ENCODE results near the gene NKX1-1. TPM values are rescaled to one million over a fixed set of nuclear protein-coding genes. Genes with fewer than 3 reads are reported as not detected.

NKX1-1 gene
- total and polyA plus RNA-seq, 2 experiments from 2014 or later: not detected

- no peaks in the 10 kb centered on the region for H3K36me3 ChIP-seq (ENCODE audit: insufficient read depth)
- Mint-ChIP-seq H3K4me3 (no peak overlapping the region), H3K4me1 (peaks cover 3% of the 10 kb centered on the region), H3K27ac (peak overlapping the region; percentile 40; the same call in 1 of the 2 replicates), H3K36me3 (ENCODE audit: low read depth) (no peaks in the 10 kb centered on the region), H3K27me3 (ENCODE audit: insufficient read depth, low read depth, poor library complexity) (peaks cover 6% of the 10 kb centered on the region), H3K9me3 (no peaks in the 10 kb centered on the region; the same call in 2 of the 3 replicates)
- H3K4me1 ChIP-seq (ENCODE audit: insufficient read depth): no peaks in the 10 kb centered on the region
- no peak overlapping the region for H3K4me2 ChIP-seq
- no peaks in the 10 kb centered on the region for H3F3A ChIP-seq (replicated peaks; ENCODE audit: low read depth)
- H2AFZ ChIP-seq: no peak overlapping the region
- TF ChIP-seq CTCF (conservative IDR thresholded peaks at IDR 0.05; ENCODE audit: low read depth in 2 of 2) (peak; percentile 43 to 44), REST (IDR thresholded peaks at IDR 0.05; ENCODE audit: unreplicated experiment) (no peak)
- no peaks in the 10 kb centered on the region for H3K79me2 ChIP-seq (replicated peaks; ENCODE audit: insufficient read depth)
- no peak overlapping the region for H3K27ac ChIP-seq (ENCODE audit: low read depth)
- no peaks in the 10 kb centered on the region for H3K9me2 ChIP-seq (ENCODE audit: insufficient read depth)
- no peaks in the 10 kb centered on the region for H3K27me3 ChIP-seq (ENCODE audit: insufficient read depth)
- peak; percentile 54 for DNase-seq (ENCODE audit: low spot score)
- H3K4me3 ChIP-seq: no peak overlapping the region
- no peaks in the 10 kb centered on the region; the same call in 1 of the 2 replicates for H4K20me1 ChIP-seq (replicated peaks; ENCODE audit: insufficient read depth)
- peak; percentile 31 for ATAC-seq
Observed at GRCh38 chr4:1365271-1366178, 40.7 kb downstream of the NKX1-1 start.

GRCh38 chr4:1364748-1365147, 41.5 kb downstream of the NKX1-1 start:
- no peaks in the 10 kb centered on the region for H3K79me2 ChIP-seq (replicated peaks; ENCODE audit: insufficient read depth)
- peaks cover 3% of the 10 kb centered on the region for H3K4me1 Mint-ChIP-seq
- H3K36me3 ChIP-seq (ENCODE audit: insufficient read depth): no peaks in the 10 kb centered on the region
- H3K36me3 Mint-ChIP-seq (ENCODE audit: low read depth): no peaks in the 10 kb centered on the region
- H4K20me1 ChIP-seq (replicated peaks; ENCODE audit: insufficient read depth): no peaks in the 10 kb centered on the region
- no peak overlapping the region for H3K4me3 Mint-ChIP-seq
- DNase-seq (ENCODE audit: low spot score) (no peak), ATAC-seq (no peak)
- H3K9me3 Mint-ChIP-seq: no peaks in the 10 kb centered on the region; the same call in 2 of the 3 replicates
- H3K27me3 ChIP-seq (ENCODE audit: insufficient read depth): no peaks in the 10 kb centered on the region
- H3K27me3 Mint-ChIP-seq (ENCODE audit: insufficient read depth, low read depth, poor library complexity): peaks cover 5% of the 10 kb centered on the region
- H3K9me2 ChIP-seq (ENCODE audit: insufficient read depth): no peaks in the 10 kb centered on the region
- H3K4me2 ChIP-seq: no peak overlapping the region
- H3K27ac Mint-ChIP-seq: no peak overlapping the region
- H3K4me1 ChIP-seq (ENCODE audit: insufficient read depth): no peaks in the 10 kb centered on the region
- H3K4me3 ChIP-seq: no peak overlapping the region
- H2AFZ ChIP-seq: no peak overlapping the region
- H3K27ac ChIP-seq (ENCODE audit: low read depth): no peak overlapping the region
- H3F3A ChIP-seq (replicated peaks; ENCODE audit: low read depth): no peaks in the 10 kb centered on the region
- TF ChIP-seq ETS1 (IDR thresholded peaks at IDR 0.05): no peak
- TF ChIP-seq EZH2 (IDR thresholded peaks at IDR 0.05; ENCODE audit: low read depth, unreplicated experiment): no peak
- TF ChIP-seq REST (IDR thresholded peaks at IDR 0.05; ENCODE audit: unreplicated experiment): no peak
- TF ChIP-seq JUNB (IDR thresholded peaks at IDR 0.05; ENCODE audit: unreplicated experiment): no peak
- TF ChIP-seq CTCF (conservative IDR thresholded peaks at IDR 0.05; ENCODE audit: low read depth in 2 of 2): no peak
- TF ChIP-seq ZNF331 (CRISPR knock-in tag; IDR thresholded peaks at IDR 0.05; ENCODE audit: low read depth): no peak
- no peak for TF ChIP-seq POLR2AphosphoS5 (IDR thresholded peaks at IDR 0.05; ENCODE audit: low read depth)
- no peak for TF ChIP-seq STAT1 (IDR thresholded peaks at IDR 0.05; ENCODE audit: unreplicated experiment)
- no peak for TF ChIP-seq CREB1 (CRISPR knock-in tag; IDR thresholded peaks at IDR 0.05; ENCODE audit: low read depth)
- no peak for TF ChIP-seq ZNF114 (CRISPR knock-in tag; IDR thresholded peaks at IDR 0.05)
